ENCODE measurements around the gene PTTG2. TPM values are rescaled to one million over a fixed set of nuclear protein-coding genes. Genes with fewer than 3 reads are reported as not detected.

PTTG2 gene
- total RNA-seq, 1 donor from 2014 or later = 2.5 TPM

DNA sequence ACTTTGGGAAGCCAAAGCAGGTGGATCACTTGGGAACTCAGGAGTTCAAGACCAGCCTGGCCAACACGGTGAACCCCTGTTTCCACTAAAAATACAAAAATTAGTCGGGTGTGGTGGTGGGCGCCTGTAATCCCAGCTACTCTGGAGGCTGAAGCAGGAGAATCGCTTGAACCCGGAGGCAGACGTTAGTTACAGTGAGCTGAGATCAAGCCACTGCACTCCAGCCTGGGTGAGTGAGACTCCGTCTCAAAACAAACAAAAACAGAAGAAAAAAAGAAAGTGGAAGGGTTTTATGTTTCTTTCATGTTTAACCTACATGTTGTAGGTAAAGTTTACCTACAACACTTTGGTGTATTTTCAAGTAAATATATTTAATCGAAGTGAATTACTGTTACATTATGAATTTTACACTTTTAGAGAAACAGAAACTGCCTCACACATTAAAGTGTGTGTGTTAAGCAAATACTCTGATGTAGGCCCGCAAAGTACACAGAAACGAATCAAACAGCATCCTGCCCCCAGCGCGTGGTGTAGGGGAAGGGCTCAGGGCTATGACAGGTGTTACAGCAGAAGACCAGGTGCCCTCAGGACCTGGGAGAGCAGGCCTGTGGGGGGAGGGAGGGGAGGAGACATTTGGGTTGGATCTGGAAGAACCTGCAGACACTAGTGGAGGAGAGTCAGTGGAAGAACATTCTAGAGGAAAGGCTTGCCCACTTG, 39.0 kb downstream of the PTTG2 start:
- Histone ChIP-seq H3K27ac (no peak overlapping the region), H3K4me3 (no peak overlapping the region), H3K4me1 (peaks cover 26% of the 10 kb centered on the region), H3K9me3 (no peaks in the 10 kb centered on the region), H3K36me3 (no peaks in the 10 kb centered on the region), H3K27me3 (no peaks in the 10 kb centered on the region)
- intact Hi-C loops (cut with DNase I) = no loop called here
- no peak for DNase-seq (ENCODE audit: extremely low spot score in 2 of 2)
- no peak for TF ChIP-seq POLR2AphosphoS5 (IDR thresholded peaks at IDR 0.05; ENCODE audit: insufficient read depth in 1 of 2, low read depth in 1 of 2)
- TF ChIP-seq, protein P1, sequence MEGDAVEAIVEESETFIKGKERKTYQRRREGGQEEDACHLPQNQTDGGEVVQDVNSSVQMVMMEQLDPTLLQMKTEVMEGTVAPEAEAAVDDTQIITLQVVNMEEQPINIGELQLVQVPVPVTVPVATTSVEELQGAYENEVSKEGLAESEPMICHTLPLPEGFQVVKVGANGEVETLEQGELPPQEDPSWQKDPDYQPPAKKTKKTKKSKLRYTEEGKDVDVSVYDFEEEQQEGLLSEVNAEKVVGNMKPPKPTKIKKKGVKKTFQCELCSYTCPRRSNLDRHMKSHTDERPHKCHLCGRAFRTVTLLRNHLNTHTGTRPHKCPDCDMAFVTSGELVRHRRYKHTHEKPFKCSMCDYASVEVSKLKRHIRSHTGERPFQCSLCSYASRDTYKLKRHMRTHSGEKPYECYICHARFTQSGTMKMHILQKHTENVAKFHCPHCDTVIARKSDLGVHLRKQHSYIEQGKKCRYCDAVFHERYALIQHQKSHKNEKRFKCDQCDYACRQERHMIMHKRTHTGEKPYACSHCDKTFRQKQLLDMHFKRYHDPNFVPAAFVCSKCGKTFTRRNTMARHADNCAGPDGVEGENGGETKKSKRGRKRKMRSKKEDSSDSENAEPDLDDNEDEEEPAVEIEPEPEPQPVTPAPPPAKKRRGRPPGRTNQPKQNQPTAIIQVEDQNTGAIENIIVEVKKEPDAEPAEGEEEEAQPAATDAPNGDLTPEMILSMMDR (IDR thresholded peaks at IDR 0.05) = no peak
- no peak for TF ChIP-seq POLR2A (IDR thresholded peaks at IDR 0.05)

DNA sequence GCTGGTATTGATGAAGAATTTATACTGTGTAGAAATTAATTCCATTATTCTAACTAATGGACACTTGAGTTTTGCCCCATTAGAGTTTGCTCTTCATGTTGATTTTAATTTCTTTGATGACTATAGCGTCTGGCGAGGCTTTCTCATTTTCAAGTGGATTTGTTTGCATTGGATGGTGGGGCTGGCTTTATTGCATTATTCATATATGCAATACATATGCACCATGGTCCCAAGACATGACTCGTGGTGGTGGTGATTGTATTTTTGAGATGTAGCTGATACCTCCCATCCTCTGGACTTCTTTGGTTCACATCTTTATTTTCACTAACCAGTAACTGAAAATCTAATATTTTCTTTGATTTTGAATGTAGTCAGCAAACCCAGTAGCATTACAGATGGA, 39.8 kb downstream of the PTTG2 start:
- no peaks in the 10 kb centered on the region for H3K9me3 ChIP-seq
- no peak overlapping the region for H3K4me3 ChIP-seq
- H3K36me3 ChIP-seq = no peaks in the 10 kb centered on the region
- no peaks in the 10 kb centered on the region for H3K27me3 ChIP-seq
- intact Hi-C loops (cut with DNase I) = no loop called here
- no peak for DNase-seq (ENCODE audit: extremely low spot score in 2 of 2)
- TF ChIP-seq, protein P1 (IDR thresholded peaks at IDR 0.05) = no peak
- TF ChIP-seq POLR2AphosphoS5 (IDR thresholded peaks at IDR 0.05; ENCODE audit: insufficient read depth in 1 of 2, low read depth in 1 of 2) (no peak), POLR2A (IDR thresholded peaks at IDR 0.05) (no peak)
- no peak overlapping the region for H3K27ac ChIP-seq
- peaks cover 21% of the 10 kb centered on the region for H3K4me1 ChIP-seq

DNA sequence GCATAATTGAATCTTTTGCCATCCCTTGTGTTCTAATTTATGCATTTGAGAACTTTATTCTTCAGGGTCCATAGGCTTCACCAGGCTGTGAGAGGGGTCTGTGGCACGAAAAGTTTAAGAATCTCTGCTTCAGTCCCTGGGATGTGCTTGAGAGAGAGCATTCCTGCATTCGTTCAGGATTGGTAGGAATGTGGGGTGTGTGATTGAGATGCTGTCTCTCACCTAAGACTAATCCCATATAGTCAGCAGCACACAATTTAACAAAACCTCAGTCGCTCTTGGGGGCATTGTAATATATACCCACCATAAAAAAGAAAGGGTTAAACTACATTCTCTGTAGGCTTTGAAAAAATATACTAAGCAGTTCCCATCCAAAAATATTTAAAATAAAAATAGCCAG, 41.7 kb downstream of the PTTG2 start:
- Histone ChIP-seq H3K4me3 (no peak overlapping the region), H3K9me3 (no peaks in the 10 kb centered on the region), H3K27ac (no peak overlapping the region), H3K27me3 (no peaks in the 10 kb centered on the region), H3K36me3 (no peaks in the 10 kb centered on the region), H3K4me1 (peaks cover 11% of the 10 kb centered on the region)
- intact Hi-C loops (cut with DNase I) = no loop called here
- no peak for TF ChIP-seq POLR2AphosphoS5 (IDR thresholded peaks at IDR 0.05; ENCODE audit: insufficient read depth in 1 of 2, low read depth in 1 of 2)
- TF ChIP-seq POLR2A (IDR thresholded peaks at IDR 0.05) = no peak
- TF ChIP-seq, protein P1 (IDR thresholded peaks at IDR 0.05) = no peak
- no peak for DNase-seq (ENCODE audit: extremely low spot score in 2 of 2)

DNA sequence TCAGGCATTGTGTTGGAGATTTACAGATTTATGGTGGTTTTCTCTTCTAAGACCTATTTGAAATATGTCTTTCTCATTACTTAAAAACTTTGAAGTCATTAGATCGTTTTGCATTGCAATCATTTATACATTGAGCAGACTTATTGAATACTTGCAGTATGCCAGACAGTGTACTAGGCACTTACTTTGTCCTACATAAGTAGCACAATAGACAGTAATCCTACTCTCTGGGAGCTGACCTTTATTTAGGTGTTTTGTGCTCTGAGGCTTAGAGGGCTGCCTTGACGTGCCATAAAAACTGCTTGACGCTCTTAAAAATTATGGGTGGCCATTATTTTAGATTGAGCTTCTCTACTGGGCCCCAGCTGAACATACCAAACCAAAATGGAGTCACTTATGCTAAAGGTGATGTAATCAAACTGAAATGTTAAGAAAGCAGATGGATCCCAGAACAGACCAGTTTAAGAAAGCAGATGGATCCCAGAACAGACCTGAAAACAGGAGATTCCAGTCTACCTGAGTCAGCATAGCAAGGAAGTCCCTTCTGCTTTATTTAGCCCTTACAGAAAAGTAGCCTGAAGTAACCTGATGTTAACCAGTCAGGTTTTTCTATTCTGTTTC, 42.4 kb downstream of the PTTG2 start:
- TF ChIP-seq, protein P1 (IDR thresholded peaks at IDR 0.05) = no peak
- TF ChIP-seq POLR2AphosphoS5 (IDR thresholded peaks at IDR 0.05; ENCODE audit: insufficient read depth in 1 of 2, low read depth in 1 of 2) = no peak
- TF ChIP-seq POLR2A (IDR thresholded peaks at IDR 0.05) = no peak

DNA sequence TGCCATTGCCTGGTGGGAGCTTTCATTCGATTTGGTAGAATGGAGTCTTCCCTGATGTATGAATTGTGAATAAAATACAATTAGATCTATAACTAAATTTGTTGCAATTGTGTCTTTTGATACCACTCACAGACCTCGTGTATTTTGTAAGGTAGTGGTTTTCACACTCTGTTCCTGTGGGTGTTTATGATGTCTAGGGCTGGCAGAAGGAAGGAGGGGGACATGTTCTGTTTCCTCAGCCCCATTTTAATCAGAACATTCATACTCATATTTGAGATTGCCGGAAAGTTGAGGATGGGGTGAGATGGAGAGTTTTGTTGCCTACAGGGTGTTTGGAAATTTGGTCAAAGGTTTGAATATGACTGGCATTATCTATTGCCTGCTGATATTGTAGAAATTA, 42.9 kb downstream of the PTTG2 start:
- H3K27me3 ChIP-seq = no peaks in the 10 kb centered on the region
- no peak for TF ChIP-seq POLR2AphosphoS5 (IDR thresholded peaks at IDR 0.05; ENCODE audit: insufficient read depth in 1 of 2, low read depth in 1 of 2)
- TF ChIP-seq, protein P1 (IDR thresholded peaks at IDR 0.05) = no peak
- no peak for TF ChIP-seq POLR2A (IDR thresholded peaks at IDR 0.05)
- H3K4me1 ChIP-seq = peaks cover 11% of the 10 kb centered on the region
- no peak overlapping the region for H3K27ac ChIP-seq
- intact Hi-C loops (cut with DNase I) = no loop called here
- no peaks in the 10 kb centered on the region for H3K36me3 ChIP-seq
- no peak for DNase-seq (ENCODE audit: extremely low spot score in 2 of 2)
- H3K4me3 ChIP-seq = no peak overlapping the region
- H3K9me3 ChIP-seq = no peaks in the 10 kb centered on the region

More for the DNA sequence above, 42.4 kb downstream of the PTTG2 start:
- H3K4me1 ChIP-seq = peaks cover 11% of the 10 kb centered on the region
- H3K36me3 ChIP-seq = no peaks in the 10 kb centered on the region
- no peaks in the 10 kb centered on the region for H3K27me3 ChIP-seq
- no peaks in the 10 kb centered on the region for H3K9me3 ChIP-seq
- H3K4me3 ChIP-seq = no peak overlapping the region
- intact Hi-C loops (cut with DNase I) = no loop called here
- no peak overlapping the region for H3K27ac ChIP-seq
- no peak for DNase-seq (ENCODE audit: extremely low spot score in 2 of 2)
